Measurements from ENCODE around the gene NAA38. TPM values are rescaled to one million over a fixed set of nuclear protein-coding genes. Genes with fewer than 3 reads are reported as not detected.
A peak's percentile ranks its signal among the peaks of the same experiment; 100 is the strongest.
"Not testable (repeated sequence)": the region's sequence is repeated elsewhere in the genome, so short reads cannot be mapped to it uniquely, and the experiment has no call there.

The NAA38 gene
- total RNA-seq, 1 experiment from 2014 or later = 103 TPM

GRCh38 chr17:7809791-7810343 is 47.5 kb downstream of the NAA38 start:
- H3K9me3 ChIP-seq (ENCODE audit: control insufficient read depth in 1 of 2, insufficient read depth in 1 of 2, low read depth in 1 of 2, low read length in 2 of 2); H4K20me1 ChIP-seq (ENCODE audit: insufficient read depth); ATAC-seq; H3K27me3 ChIP-seq (ENCODE audit: insufficient read depth, low read length); H3K9me2 ChIP-seq (ENCODE audit: insufficient read depth); DNase-seq (ENCODE audit: low read depth, low spot score); intact Hi-C loops (cut with micrococcal nuclease); H3K4me3 ChIP-seq (replicated peaks in 1 of 2; ENCODE audit: low read depth in 1 of 2, low read length in 2 of 2); H3K79me2 ChIP-seq (ENCODE audit: insufficient read depth, low read length); H3K36me3 ChIP-seq (ENCODE audit: control insufficient read depth in 1 of 2, insufficient read depth in 2 of 2, low read length in 2 of 2); H2AFZ ChIP-seq (ENCODE audit: low read depth, low read length, poor library complexity, severe bottlenecking); H3K9ac ChIP-seq (ENCODE audit: low read length); BruUV-seq (replicated peaks); H3K27ac ChIP-seq (ENCODE audit: low read depth, low read length): not testable (repeated sequence)
- POLR2A ChIA-PET = interaction anchor here (0.7 kb wide), 1 partner anchor 10 kb away, joined by 3 read pairs; no protein-coding TSS in a partner anchor
- peak; percentile 63 for TF ChIP-seq CEBPB (IDR thresholded peaks at IDR 0.05; ENCODE audit: low read depth)
- Histone ChIP-seq H3K4me2 (ENCODE audit: low read length) (peak overlapping the region; percentile 54), H3K4me1 (ENCODE audit: control insufficient read depth in 1 of 2, insufficient read depth in 2 of 2, low read length in 2 of 2) (peaks cover 4 to 15% of the 10 kb centered on the region in 2 experiments)
- CTCF ChIA-PET = interaction anchor here (0.7 to 1.1 kb wide), 3 partner anchors 15 to 66 kb away, joined by 3 read pairs; no protein-coding TSS in a partner anchor
- RAD21 ChIA-PET (ENCODE audit: low non-redundant PET in 1 of 2, low total read pairs in 2 of 2, uncharacterized antibody in 2 of 2, unreplicated experiment in 2 of 2) = interaction anchor here in 1 of 2 experiments (0.6 kb wide), 1 partner anchor 14 kb away, joined by 3 read pairs; no protein-coding TSS in a partner anchor

DNA sequence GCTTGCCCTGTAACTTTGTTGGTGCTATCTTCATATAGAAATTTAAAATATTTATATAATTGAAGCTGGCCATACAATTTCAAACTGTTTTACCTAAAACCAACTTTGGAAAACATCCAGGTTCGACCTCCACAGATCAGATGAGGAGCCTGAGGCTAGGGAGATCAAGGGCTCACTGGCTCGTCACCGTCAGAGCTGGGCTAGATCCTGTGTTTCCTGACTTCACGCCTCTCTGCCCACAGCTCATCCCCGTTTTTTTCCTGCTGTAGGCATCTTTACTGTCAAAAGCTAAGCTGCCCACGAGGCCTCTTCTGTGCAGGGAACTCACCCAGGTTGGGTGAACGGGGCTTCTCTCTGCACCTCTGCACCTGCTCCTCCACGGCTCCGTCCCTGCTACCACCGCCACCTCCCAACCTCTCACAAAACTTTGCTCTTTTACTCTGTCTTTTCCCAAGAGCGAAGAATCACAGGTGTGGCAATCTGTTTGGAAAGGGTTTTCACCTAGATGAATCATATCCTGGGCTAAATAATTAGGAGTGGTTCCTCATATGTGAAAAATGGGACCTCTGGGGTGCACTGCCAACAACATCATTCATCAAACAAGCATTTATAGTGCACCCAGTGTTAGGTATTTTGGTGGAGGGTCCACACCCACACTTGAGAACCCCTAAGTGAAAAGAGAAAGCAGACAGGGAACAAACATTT is 48.1 kb downstream of the NAA38 start:
- Histone ChIP-seq H3K27me3 (ENCODE audit: insufficient read depth, low read length) (no peaks in the 10 kb centered on the region), H4K20me1 (ENCODE audit: insufficient read depth) (no peaks in the 10 kb centered on the region), H3K9me3 (ENCODE audit: control insufficient read depth in 1 of 2, insufficient read depth in 1 of 2, low read depth in 1 of 2, low read length in 2 of 2) (no peaks in the 10 kb centered on the region), H3K36me3 (ENCODE audit: control insufficient read depth in 1 of 2, insufficient read depth in 2 of 2, low read length in 2 of 2) (no peaks in the 10 kb centered on the region), H3K79me2 (ENCODE audit: insufficient read depth, low read length) (no peaks in the 10 kb centered on the region), H3K4me3 (replicated peaks in 1 of 2; ENCODE audit: low read depth in 1 of 2, low read length in 2 of 2) (peak overlapping the region in 1 of 2 experiments; percentile 24; a peak in 1 of 4 replicates), H2AFZ (ENCODE audit: low read depth, low read length, poor library complexity, severe bottlenecking) (no peak overlapping the region), H3K4me1 (ENCODE audit: control insufficient read depth in 1 of 2, insufficient read depth in 2 of 2, low read length in 2 of 2) (peaks cover 4 to 17% of the 10 kb centered on the region in 2 experiments), H3K27ac (ENCODE audit: low read depth, low read length) (no peak overlapping the region), H3K4me2 (ENCODE audit: low read length) (peak overlapping the region; percentile 54), H3K9me2 (ENCODE audit: insufficient read depth) (no peaks in the 10 kb centered on the region), H3K9ac (ENCODE audit: low read length) (no peak overlapping the region; the same call in 1 of the 2 replicates)
- peak; percentile 36; the same call in 1 of the 2 replicates for TF ChIP-seq SP1 (IDR thresholded peaks at IDR 0.05; ENCODE audit: low read depth)
- TF ChIP-seq CEBPB (IDR thresholded peaks at IDR 0.05; ENCODE audit: low read depth) = peak; percentile 61
- no peak for TF ChIP-seq TCF7L2 (IDR thresholded peaks at IDR 0.05; ENCODE audit: borderline replicate concordance, extremely low read depth, insufficient read depth, insufficient read length)
- no peak for TF ChIP-seq EZH2phosphoT487 (IDR thresholded peaks at IDR 0.05; ENCODE audit: borderline replicate concordance)
- TF ChIP-seq, protein P1, sequence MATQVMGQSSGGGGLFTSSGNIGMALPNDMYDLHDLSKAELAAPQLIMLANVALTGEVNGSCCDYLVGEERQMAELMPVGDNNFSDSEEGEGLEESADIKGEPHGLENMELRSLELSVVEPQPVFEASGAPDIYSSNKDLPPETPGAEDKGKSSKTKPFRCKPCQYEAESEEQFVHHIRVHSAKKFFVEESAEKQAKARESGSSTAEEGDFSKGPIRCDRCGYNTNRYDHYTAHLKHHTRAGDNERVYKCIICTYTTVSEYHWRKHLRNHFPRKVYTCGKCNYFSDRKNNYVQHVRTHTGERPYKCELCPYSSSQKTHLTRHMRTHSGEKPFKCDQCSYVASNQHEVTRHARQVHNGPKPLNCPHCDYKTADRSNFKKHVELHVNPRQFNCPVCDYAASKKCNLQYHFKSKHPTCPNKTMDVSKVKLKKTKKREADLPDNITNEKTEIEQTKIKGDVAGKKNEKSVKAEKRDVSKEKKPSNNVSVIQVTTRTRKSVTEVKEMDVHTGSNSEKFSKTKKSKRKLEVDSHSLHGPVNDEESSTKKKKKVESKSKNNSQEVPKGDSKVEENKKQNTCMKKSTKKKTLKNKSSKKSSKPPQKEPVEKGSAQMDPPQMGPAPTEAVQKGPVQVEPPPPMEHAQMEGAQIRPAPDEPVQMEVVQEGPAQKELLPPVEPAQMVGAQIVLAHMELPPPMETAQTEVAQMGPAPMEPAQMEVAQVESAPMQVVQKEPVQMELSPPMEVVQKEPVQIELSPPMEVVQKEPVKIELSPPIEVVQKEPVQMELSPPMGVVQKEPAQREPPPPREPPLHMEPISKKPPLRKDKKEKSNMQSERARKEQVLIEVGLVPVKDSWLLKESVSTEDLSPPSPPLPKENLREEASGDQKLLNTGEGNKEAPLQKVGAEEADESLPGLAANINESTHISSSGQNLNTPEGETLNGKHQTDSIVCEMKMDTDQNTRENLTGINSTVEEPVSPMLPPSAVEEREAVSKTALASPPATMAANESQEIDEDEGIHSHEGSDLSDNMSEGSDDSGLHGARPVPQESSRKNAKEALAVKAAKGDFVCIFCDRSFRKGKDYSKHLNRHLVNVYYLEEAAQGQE (IDR thresholded peaks at IDR 0.05; ENCODE audit: low read depth) = no peak
- peak; percentile 11; the same call in 1 of the 2 replicates for TF ChIP-seq MAX (IDR thresholded peaks at IDR 0.05)
- TF ChIP-seq FOSL1 (IDR thresholded peaks at IDR 0.05; ENCODE audit: low read depth) = peak; percentile 44
- ChIA-PET RAD21 (ENCODE audit: low non-redundant PET in 1 of 2, low total read pairs in 2 of 2, uncharacterized antibody in 2 of 2, unreplicated experiment in 2 of 2) (interaction anchor here in 1 of 2 experiments (0.6 kb wide), 1 partner anchor 14 kb away, joined by 3 read pairs; no protein-coding TSS in a partner anchor), CTCF (no interaction called here), POLR2A (no interaction called here)
- BruUV-seq (replicated peaks) = no TSS peak
- DNase-seq (ENCODE audit: low read depth, low spot score) (no peak), ATAC-seq (peak; percentile 38)
- intact Hi-C loops (cut with micrococcal nuclease) = no loop called here

Measured in HCT116 (cell line).